Left kidney (tissue), 2 donors: ENCODE results near the gene ANKRD42. TPM values are rescaled to one million over a fixed set of nuclear protein-coding genes. Genes with fewer than 3 reads are reported as not detected.
A peak's percentile ranks its signal among the peaks of the same experiment; 100 is the strongest.
"Not testable (repeated sequence)": the region's sequence is repeated elsewhere in the genome, so short reads cannot be mapped to it uniquely, and the experiment has no call there.

Experiments
- DNase-seq: peaks from one replicate; pipeline ENCODE4 v3.0.0-alpha.2; 2013
- polyA plus RNA-seq: library from polyadenylated mRNA; unstranded; fragments of 120-200 nt; gene quantifications from one replicate; pipeline ENCODE4 v1.2.1, GENCODE V29; 2013; ENCODE audit not compliant: insufficient read length

Gene ANKRD42
- polyA plus RNA-seq, 1 donor = 21.3 TPM

DNA sequence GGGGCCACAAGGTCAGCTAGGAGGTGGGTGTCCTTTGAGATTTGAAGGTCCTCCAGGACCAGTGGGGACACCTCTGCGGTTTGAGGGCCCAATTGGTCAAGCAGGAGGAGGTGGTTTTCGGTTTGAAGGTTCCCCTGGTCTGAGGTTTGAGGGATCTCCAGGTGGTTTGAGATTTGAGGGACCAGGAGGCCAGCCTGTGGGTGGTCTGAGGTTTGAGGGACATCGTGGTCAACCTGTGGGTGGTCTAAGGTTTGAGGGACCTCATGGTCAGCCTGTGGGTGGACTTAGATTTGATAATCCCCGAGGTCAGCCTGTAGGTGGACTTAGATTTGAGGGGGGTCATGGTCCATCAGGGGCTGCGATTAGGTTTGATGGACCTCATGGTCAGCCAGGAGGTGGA lies 24.8 kb upstream of the ANKRD42 start:
- DNase-seq = no peak

GRCh38 chr11:83170865-83171264 lies 22.6 kb upstream of the ANKRD42 start:
- no peak for DNase-seq

DNA sequence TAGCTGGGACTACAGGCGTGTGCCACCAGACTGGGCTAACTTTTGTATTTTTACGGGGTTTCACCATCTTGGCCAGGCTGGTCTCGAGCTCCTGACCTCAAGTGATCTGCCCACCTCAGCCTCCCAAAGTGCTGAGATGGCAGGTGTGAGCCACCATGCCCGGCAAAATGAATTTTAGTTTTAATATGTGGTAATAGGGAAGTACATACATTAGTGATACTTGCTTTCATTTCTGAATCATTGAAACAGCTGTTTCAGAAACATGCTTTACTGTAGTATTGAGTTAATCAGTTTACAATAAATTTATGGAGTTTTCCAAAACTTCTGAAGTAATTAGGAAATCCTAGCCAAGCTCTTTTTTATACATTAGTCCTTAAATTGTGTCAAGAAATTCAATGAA lies 21.0 kb upstream of the ANKRD42 start:
- DNase-seq = no peak

DNA sequence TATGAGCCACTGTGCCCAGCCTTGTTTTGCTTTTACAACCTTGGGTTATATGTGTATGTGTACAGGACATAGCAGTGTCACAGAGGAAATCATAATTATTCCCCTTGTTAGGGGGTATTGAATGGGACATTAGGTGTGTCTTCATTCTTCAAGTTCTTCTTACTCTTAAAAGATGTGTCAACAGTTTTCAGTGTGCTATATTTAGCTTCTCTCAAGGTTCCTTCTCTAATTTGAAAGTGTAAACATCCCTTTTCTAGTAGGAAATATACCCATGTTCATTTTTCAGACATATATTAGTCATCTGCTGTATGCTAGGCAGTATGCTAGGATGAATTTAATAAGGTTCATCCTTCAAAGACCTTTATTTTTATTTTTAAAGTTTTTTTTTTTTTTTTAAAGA lies 19.5 kb upstream of the ANKRD42 start:
- DNase-seq = no peak

- DNase-seq = no peak
These were observed 17.7 kb upstream of the ANKRD42 start for GRCh38 chr11:83175815-83176214.

GRCh38 chr11:83181815-83182214 lies 11.7 kb upstream of the ANKRD42 start:
- DNase-seq = no peak

DNA sequence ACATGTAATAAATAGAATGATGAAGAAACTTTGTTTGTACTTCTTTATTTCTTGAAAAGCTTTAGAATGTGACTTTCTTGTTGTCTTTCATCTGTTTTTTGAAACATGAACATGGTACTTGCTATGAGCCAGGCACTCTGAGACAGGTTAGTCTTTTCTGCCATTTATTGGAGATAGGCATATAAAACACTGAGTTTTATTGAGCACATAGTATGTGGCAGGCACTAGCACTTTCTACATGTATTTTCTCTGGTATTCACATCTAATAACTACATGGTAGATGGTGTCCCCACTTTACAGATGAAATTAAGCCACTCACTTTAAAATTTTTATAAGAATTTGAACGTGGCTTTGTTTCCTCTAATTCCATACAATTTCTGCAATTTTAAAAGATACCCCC lies 7.7 kb upstream of the ANKRD42 start:
- no peak for DNase-seq

DNA sequence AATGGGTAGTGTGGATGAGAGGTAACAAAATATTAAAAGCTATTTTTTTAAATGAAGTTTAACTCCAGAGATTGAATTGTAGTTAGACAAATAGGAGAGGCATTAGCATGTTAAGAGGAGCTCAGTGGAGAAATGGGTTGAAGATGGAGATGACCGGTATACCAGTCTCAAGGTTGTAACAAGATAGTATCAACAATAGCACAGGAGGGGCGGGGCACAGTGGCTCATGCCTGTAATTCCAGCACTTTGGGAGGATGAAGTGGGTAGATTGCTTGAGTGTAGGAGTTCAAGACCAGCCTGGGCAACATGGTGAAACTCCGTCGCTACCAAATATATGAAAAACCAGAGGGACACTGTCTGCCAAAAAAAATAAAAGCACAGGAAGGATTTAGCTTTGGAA lies 6.0 kb upstream of the ANKRD42 start:
- no peak for DNase-seq

DNA sequence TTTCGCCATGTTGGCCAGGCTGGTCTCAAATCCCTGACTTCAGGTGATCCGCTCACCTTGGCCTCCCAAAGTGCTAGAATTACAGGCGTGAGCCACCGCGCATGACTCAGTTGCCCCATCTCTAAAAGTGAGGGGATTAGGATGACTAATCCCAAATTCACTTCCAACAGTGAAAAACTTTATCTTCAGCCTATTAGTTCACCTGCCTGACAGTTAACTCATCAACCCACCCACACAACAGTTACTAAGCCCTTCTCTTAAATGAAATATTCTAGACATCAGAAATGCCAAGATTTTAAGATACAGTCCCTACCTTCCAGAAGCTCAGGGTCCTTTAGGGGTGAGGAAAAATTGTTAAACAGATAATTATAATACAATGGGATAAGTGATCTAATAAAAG lies 2.0 kb upstream of the ANKRD42 start:
- DNase-seq = no peak

- DNase-seq = no peak
These were observed 1.5 kb upstream of the ANKRD42 start for GRCh38 chr11:83191986-83192385.

DNA sequence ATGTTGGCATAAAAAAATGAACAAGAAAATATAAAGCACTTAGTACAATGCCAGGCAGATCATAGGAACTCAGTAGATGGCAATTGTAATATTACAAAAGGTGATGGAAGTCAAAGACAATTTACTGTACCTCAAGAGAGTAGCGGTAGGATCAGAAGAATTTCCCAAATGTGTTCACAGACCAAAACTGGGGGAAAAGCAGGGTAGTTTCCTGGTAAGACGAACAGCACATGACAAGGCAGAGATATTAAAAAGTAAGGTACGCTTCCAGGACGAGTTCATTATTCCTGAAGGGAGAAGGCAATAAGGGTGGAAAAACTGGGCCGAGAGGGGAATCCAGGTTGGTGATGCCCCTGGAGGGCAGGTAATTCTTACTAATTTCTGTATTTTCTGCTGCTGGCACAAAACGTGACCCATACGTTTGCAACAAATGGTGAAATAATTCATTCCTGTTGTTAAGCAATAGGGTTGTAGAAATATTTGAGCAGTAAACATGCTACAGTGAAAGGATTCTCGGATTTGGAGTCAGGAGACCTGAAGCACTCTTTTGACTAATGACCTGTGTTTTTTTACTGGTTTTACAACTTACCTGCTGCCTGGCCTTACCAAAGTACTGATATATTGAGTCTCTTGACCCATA lies 786 bp upstream of the ANKRD42 start:
- DNase-seq = no peak

DNA sequence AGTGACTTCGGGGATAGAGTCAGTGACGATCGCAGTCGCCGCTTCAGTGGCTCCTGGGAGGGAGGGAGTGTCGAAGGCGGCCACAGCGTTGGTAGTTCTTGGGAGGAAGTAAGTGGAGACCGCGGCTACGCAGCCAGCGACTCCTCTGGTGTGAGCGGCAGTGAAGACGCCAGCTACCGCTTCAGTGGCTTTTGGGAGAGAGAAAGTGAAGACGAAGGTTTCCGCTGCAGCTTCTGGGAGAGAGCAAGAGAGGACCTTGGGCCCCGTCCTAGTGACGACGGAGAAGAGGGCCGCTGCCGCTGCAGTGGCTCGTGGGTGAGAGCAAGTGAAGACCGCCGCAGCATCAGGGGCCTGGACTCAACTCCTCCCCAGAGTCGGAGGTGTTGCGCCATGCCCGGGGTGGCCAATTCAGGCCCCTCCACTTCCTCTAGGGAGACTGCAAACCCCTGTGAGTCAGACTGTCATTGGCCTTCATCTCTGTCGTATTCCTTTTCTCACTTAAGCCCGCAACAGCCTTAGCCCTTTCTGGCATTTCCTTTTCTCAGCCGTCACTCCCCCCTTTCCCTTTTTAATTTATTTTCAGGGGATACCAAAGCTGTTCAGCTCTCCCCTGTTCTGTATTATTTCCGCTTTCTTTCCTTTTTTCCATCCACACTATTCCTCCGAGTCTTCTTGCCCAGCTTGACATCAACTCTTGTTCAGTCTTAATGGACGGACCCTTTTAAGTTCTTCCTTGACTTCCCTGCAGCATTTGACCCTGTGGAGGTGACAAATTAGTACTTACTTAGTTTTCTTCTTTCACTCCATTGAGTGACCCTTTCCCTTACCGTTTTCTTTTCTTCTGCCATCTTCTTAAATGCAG lies 1.0 kb downstream of the ANKRD42 start:
- peak; percentile 42 for DNase-seq

- peak; percentile 8 for DNase-seq
These were observed 1.6 kb downstream of the ANKRD42 start for GRCh38 chr11:83195143-83195466.

DNA sequence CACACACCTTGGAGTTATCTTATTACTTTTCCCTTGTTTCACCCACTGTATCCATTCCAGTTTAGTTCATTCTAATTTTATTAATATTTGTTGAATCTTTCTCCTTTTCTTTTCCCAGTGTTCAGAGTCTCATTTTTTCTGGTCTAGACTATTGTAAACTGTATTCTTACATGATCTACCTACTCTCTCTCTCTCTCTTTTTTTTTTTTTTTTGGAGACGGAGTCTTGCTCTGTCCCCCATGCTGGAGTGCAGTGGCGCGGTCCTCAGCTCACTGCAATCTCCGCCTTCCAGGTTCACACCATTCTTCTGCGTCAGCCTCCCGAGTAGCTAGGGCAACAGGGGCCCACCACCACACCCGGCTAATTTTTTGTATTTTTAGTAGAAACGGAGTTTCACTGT lies 2.1 kb downstream of the ANKRD42 start:
- no peak for DNase-seq

DNA sequence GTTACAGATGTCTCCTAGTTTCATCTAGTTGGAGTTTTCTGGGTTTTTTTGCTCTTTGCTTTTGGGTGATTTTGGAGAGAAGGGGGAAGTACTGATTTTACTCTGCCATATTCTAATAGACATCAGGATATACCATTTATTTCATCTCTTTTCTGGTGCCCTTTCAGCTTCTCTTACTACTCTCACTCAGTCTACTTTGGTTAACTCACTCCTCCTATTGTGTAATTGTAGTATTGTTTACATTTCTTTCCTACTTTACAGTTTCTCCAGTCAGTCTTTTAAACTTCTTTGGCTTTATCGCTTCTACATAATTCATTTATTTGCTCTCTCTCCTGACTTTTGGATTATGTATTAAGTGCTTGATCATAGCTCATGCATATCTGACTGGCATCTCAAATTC lies 6.5 kb downstream of the ANKRD42 start:
- no peak for DNase-seq

DNA sequence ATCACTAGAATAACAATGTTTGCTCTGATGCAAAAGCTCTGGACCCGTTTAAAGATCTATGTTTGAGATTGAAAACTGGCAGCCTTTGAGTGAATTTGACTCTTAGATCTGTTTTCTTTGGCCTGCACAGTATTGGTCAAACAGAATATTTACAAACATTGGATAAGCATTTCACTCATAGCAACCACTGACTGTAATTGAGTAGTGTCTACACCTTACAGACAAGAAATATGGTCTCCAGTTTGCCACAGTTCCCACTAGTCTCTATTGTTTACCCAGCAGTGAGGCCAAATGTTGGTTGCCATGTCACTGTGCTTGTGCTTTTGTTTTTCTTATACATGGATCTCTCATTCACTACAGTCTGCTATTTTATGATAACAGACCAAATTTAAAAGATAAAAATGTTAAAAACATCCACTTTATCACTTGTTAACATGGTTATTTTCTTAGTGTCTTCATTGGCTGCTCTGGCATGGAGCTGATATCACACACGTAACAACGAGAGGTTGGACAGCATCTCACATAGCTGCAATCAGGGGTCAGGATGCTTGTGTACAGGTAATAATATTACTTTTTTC lies 12.2 kb downstream of the ANKRD42 start:
- DNase-seq = no peak

DNA sequence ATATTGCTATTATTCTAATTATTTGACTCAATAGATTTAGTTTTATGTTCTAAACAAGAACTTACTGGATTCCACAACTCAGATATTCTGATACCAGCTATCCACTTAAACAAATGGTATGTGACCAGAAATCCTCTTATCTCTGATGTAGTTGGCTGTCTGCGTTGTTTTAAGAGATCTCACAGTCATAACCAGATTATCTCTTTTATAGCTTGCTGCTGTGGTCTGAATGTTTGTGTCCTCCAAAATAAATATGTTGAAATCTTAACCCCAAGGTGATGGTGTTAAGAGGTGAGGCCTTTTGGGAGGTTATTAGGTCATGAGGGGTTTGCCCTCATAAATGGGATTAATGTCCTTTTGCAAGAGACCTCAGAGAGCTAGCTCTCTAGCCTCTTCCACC lies 12.7 kb downstream of the ANKRD42 start:
- DNase-seq = no peak

GRCh38 chr11:83206771-83207382 lies 13.4 kb downstream of the ANKRD42 start:
- DNase-seq = not testable (repeated sequence)

DNA sequence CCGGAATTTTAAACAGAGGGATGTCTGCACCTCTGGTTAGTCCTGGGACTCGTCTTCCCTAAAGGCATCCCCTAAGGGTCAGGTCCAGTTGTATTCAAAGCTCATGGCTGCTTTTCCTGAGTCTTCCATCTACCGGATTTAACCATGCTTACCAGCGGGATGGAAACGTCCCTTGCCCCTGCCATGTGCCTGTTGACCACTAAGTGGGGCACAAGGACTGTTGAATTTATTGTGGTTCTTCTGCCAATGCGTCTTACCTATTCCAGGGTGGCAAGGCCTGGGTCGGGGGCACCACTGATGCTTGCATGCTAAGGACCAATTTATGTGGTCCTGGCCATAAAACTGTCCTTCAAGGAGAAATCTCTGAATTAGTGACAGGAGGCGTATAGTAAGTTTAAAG lies 25.6 kb downstream of the ANKRD42 start:
- DNase-seq = no peak

DNA sequence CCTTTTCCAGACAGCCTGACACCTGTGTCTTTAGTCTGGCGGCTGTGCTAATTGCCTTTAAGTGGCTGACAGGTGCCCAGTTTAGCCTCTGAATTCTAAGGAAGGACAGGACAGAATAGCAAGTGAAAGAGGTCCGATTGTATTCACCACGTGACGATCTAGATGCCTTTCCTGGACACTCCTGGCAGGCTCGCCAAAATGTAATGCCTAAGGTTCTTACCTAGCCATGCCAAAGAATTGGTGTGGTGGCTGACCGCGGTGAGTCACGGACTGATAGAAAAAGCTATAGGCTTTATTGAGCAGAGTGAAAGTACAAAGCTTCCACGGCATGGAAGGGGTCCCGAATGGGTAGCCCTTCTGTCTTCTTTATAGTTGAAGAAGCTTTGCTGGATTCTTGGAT lies 26.7 kb downstream of the ANKRD42 start:
- no peak for DNase-seq

DNA sequence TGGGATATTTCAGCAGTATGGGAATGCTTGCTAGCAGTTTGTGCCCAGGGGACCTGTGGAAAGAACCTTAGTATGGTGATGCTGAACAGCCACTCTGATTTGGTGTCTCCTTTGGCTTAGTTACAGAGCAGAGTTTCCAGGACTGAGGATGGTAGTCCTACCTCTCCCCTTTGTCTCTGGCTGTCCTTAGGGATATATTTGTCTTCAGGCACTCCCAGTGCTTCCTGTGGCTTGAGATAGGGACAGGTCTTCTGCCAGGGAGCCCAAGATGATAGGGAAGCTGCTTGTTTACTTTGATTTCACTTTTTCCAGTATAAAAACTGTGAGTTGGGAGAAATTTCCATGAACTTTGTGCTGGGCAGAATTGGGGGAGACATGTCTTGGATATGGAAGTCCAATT lies 28.2 kb downstream of the ANKRD42 start:
- no peak for DNase-seq

GRCh38 chr11:83222499-83222898 lies 29.0 kb downstream of the ANKRD42 start:
- DNase-seq = no peak

DNA sequence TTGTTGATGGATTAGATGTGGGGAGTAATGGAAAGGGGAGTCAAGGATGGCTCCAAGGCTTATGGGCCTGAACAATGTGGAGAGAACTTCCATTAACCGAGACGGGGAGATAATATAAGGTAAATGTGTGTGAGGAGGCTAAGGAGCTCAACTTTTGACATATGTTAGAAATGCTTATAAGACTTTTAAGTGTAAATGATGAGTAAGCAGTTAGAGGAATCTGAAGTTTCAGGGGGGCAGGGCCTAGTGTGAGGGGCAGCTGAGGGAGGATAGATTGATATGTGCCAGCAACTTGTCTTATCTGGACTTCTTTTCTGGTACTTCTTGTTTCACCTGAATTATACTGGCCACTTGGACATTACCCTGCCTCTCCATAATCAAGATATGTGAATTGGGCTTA lies 29.9 kb downstream of the ANKRD42 start:
- no peak for DNase-seq
